ENCODE data around the gene TRMT10B.
A peak's percentile ranks its signal among the peaks of the same experiment; 100 is the strongest.

The TRMT10B gene

GRCh38 chr9:37753489-37754190 is at the start of gene TRMT10B:
TRMT10B (plus strand) TSS chr9:37753805; CDS start chr9:37761932, 8,127 bp downstream.
- H3K27me3 Mint-ChIP-seq, result no peaks in the 10 kb centered on the region
- H3K36me3 Mint-ChIP-seq, result no peaks in the 10 kb centered on the region
- H3K9me3 Mint-ChIP-seq, result no peaks in the 10 kb centered on the region
- H3K27ac Mint-ChIP-seq, result peak within 1 kb of the TSS; percentile 97
- peak; percentile 93 for ATAC-seq
- H3K4me1 Mint-ChIP-seq, result peaks cover 24% of the 10 kb centered on the region
- peak within 1 kb of the TSS; percentile 94 for H3K4me3 Mint-ChIP-seq

GRCh38 chr9:37705787-37706186 is 47.8 kb upstream of the TRMT10B start:
- Mint-ChIP-seq H3K36me3 (no peaks in the 10 kb centered on the region), H3K4me1 (no peaks in the 10 kb centered on the region), H3K27me3 (peaks cover 25% of the 10 kb centered on the region), H3K4me3 (no peak overlapping the region), H3K27ac (no peak overlapping the region), H3K9me3 (no peaks in the 10 kb centered on the region)
- ATAC-seq, result no peak

GRCh38 chr9:37706290-37706689 is 47.3 kb upstream of the TRMT10B start:
- no peaks in the 10 kb centered on the region for H3K36me3 Mint-ChIP-seq
- no peak for ATAC-seq
- no peaks in the 10 kb centered on the region for H3K9me3 Mint-ChIP-seq
- H3K27ac Mint-ChIP-seq, result no peak overlapping the region
- no peaks in the 10 kb centered on the region for H3K4me1 Mint-ChIP-seq
- H3K27me3 Mint-ChIP-seq, result peaks cover 25% of the 10 kb centered on the region
- no peak overlapping the region for H3K4me3 Mint-ChIP-seq

- no peaks in the 10 kb centered on the region for H3K9me3 Mint-ChIP-seq
- no peak overlapping the region for H3K4me3 Mint-ChIP-seq
- H3K27me3 Mint-ChIP-seq, result peaks cover 25% of the 10 kb centered on the region
- no peak for ATAC-seq
- no peak overlapping the region for H3K27ac Mint-ChIP-seq
- no peaks in the 10 kb centered on the region for H3K36me3 Mint-ChIP-seq
- no peaks in the 10 kb centered on the region for H3K4me1 Mint-ChIP-seq
Measured at GRCh38 chr9:37707748-37708147, 45.9 kb upstream of the TRMT10B start.

GRCh38 chr9:37710046-37710445 is 43.6 kb upstream of the TRMT10B start:
- Mint-ChIP-seq H3K27ac (no peak overlapping the region), H3K27me3 (peaks cover 34% of the 10 kb centered on the region), H3K4me1 (no peaks in the 10 kb centered on the region), H3K4me3 (no peak overlapping the region), H3K9me3 (no peaks in the 10 kb centered on the region), H3K36me3 (no peaks in the 10 kb centered on the region)
- ATAC-seq, result no peak

GRCh38 chr9:37715260-37715659 is 38.3 kb upstream of the TRMT10B start:
- Mint-ChIP-seq H3K9me3 (no peaks in the 10 kb centered on the region), H3K27ac (no peak overlapping the region), H3K4me3 (no peak overlapping the region), H3K27me3 (peaks cover 28% of the 10 kb centered on the region), H3K4me1 (no peaks in the 10 kb centered on the region), H3K36me3 (no peaks in the 10 kb centered on the region)
- ATAC-seq, result no peak

- Mint-ChIP-seq H3K36me3 (no peaks in the 10 kb centered on the region), H3K27me3 (peaks cover 28% of the 10 kb centered on the region), H3K27ac (no peak overlapping the region), H3K4me1 (no peaks in the 10 kb centered on the region), H3K9me3 (no peaks in the 10 kb centered on the region), H3K4me3 (no peak overlapping the region)
- ATAC-seq, result no peak
Measured at GRCh38 chr9:37715991-37716505, 37.6 kb upstream of the TRMT10B start.

GRCh38 chr9:37719526-37719925 is 34.1 kb upstream of the TRMT10B start:
- H3K9me3 Mint-ChIP-seq, result no peaks in the 10 kb centered on the region
- H3K27me3 Mint-ChIP-seq, result peaks cover 19% of the 10 kb centered on the region
- no peak overlapping the region for H3K4me3 Mint-ChIP-seq
- H3K27ac Mint-ChIP-seq, result no peak overlapping the region
- ATAC-seq, result no peak
- no peaks in the 10 kb centered on the region for H3K4me1 Mint-ChIP-seq
- no peaks in the 10 kb centered on the region for H3K36me3 Mint-ChIP-seq

- Mint-ChIP-seq H3K9me3 (no peaks in the 10 kb centered on the region), H3K27me3 (peaks cover 21% of the 10 kb centered on the region), H3K27ac (no peak overlapping the region), H3K4me3 (no peak overlapping the region), H3K36me3 (no peaks in the 10 kb centered on the region), H3K4me1 (no peaks in the 10 kb centered on the region)
- ATAC-seq, result no peak
Measured at GRCh38 chr9:37727013-37727412, 26.6 kb upstream of the TRMT10B start.

GRCh38 chr9:37729499-37729898 is 24.1 kb upstream of the TRMT10B start:
- no peak overlapping the region for H3K27ac Mint-ChIP-seq
- no peaks in the 10 kb centered on the region for H3K9me3 Mint-ChIP-seq
- H3K27me3 Mint-ChIP-seq, result peaks cover 21% of the 10 kb centered on the region
- ATAC-seq, result no peak
- no peaks in the 10 kb centered on the region for H3K36me3 Mint-ChIP-seq
- H3K4me1 Mint-ChIP-seq, result no peaks in the 10 kb centered on the region
- H3K4me3 Mint-ChIP-seq, result no peak overlapping the region

GRCh38 chr9:37730256-37730655 is 23.3 kb upstream of the TRMT10B start:
- Mint-ChIP-seq H3K9me3 (no peaks in the 10 kb centered on the region), H3K27me3 (peaks cover 21% of the 10 kb centered on the region), H3K4me1 (no peaks in the 10 kb centered on the region), H3K4me3 (no peak overlapping the region), H3K36me3 (no peaks in the 10 kb centered on the region), H3K27ac (no peak overlapping the region)
- no peak for ATAC-seq

GRCh38 chr9:37730839-37731238 is 22.8 kb upstream of the TRMT10B start:
- no peak overlapping the region for H3K4me3 Mint-ChIP-seq
- ATAC-seq, result no peak

GRCh38 chr9:37732086-37732741 is 21.4 kb upstream of the TRMT10B start:
- Mint-ChIP-seq H3K36me3 (no peaks in the 10 kb centered on the region), H3K9me3 (no peaks in the 10 kb centered on the region), H3K27me3 (peaks cover 12% of the 10 kb centered on the region), H3K4me1 (no peaks in the 10 kb centered on the region), H3K4me3 (no peak overlapping the region), H3K27ac (no peak overlapping the region)
- peak; percentile 18 for ATAC-seq

More at GRCh38 chr9:37730839-37731238, 22.8 kb upstream of the TRMT10B start:
- Mint-ChIP-seq H3K27ac (no peak overlapping the region), H3K36me3 (no peaks in the 10 kb centered on the region), H3K9me3 (no peaks in the 10 kb centered on the region), H3K4me1 (no peaks in the 10 kb centered on the region), H3K27me3 (peaks cover 21% of the 10 kb centered on the region)

- Mint-ChIP-seq H3K36me3 (no peaks in the 10 kb centered on the region), H3K27ac (no peak overlapping the region), H3K4me3 (no peak overlapping the region), H3K9me3 (no peaks in the 10 kb centered on the region), H3K4me1 (no peaks in the 10 kb centered on the region), H3K27me3 (peaks cover 7% of the 10 kb centered on the region)
- ATAC-seq, result no peak
Measured at GRCh38 chr9:37732952-37733351, 20.7 kb upstream of the TRMT10B start.

GRCh38 chr9:37739222-37739621 is 14.4 kb upstream of the TRMT10B start:
- Mint-ChIP-seq H3K4me3 (no peak overlapping the region), H3K36me3 (no peaks in the 10 kb centered on the region), H3K27me3 (no peaks in the 10 kb centered on the region), H3K27ac (no peak overlapping the region), H3K9me3 (no peaks in the 10 kb centered on the region), H3K4me1 (no peaks in the 10 kb centered on the region)
- ATAC-seq, result no peak

GRCh38 chr9:37740128-37740527 is 13.5 kb upstream of the TRMT10B start:
- Mint-ChIP-seq H3K36me3 (no peaks in the 10 kb centered on the region), H3K4me3 (no peak overlapping the region), H3K4me1 (no peaks in the 10 kb centered on the region), H3K27me3 (no peaks in the 10 kb centered on the region), H3K9me3 (no peaks in the 10 kb centered on the region), H3K27ac (no peak overlapping the region)
- no peak for ATAC-seq

All from stimulated activated memory B cell treated with anti-CD40 and anti-IgM and Interleukin-4, amounts not matched to agents 10 μg/mL and 1 μg/mL and 100 μg/mL, for 72 hours (primary cell).